Endodermal cell (in vitro differentiated cells): ENCODE results near the gene GJC2. TPM values are rescaled to one million over a fixed set of nuclear protein-coding genes. Genes with fewer than 3 reads are reported as not detected.

ENCODE experiments used
- DNase-seq: peaks from one replicate; pipeline ENCODE4 v3.0.0-alpha.2; 2017
- H3K27ac ChIP-seq: 2 replicates; pipeline ENCODE4 v1.5.1; 2013; ENCODE audit warnings: mild to moderate bottlenecking, low read depth, low read length, moderate library complexity
- H3K27me3 ChIP-seq: 2 replicates; pipeline ENCODE4 v1.6.1; 2013; ENCODE audit warnings: mild to moderate bottlenecking, low read length, moderate library complexity; ENCODE audit not compliant: insufficient read depth, control insufficient read depth, poor library complexity, severe bottlenecking
- H3K36me3 ChIP-seq: 2 replicates; pipeline ENCODE4 v1.7.0; 2013; ENCODE audit warnings: mild to moderate bottlenecking, low read length, moderate library complexity; ENCODE audit not compliant: control insufficient read depth, insufficient read depth
- H3K4me1 ChIP-seq: one replicate; pipeline ENCODE4 v1.7.0; 2013; ENCODE audit warnings: low read length; ENCODE audit not compliant: control insufficient read depth, insufficient read depth
- H3K4me3 ChIP-seq: 2 replicates; pipeline ENCODE4 v1.5.1; 2013; ENCODE audit warnings: mild to moderate bottlenecking, low read length, moderate library complexity
- H3K9ac ChIP-seq: 2 replicates; pipeline ENCODE4 v1.6.1; 2013; ENCODE audit warnings: mild to moderate bottlenecking, low read length, moderate library complexity; ENCODE audit not compliant: poor library complexity, severe bottlenecking; ENCODE audit errors: extremely low read depth
- H3K9me3 ChIP-seq: 2 replicates; pipeline ENCODE4 v1.6.1; 2013; ENCODE audit warnings: mild to moderate bottlenecking, low read length, moderate library complexity; ENCODE audit not compliant: control insufficient read depth
- H3K27ac Mint-ChIP-seq: 2 replicates; pipeline ENCODE4 v1.8.0; 2020; ENCODE audit warnings: mixed read lengths
- H3K27me3 Mint-ChIP-seq: 2 replicates; pipeline ENCODE4 v1.8.0; 2021; ENCODE audit warnings: mild to moderate bottlenecking, mixed read lengths; ENCODE audit not compliant: insufficient read depth
- H3K36me3 Mint-ChIP-seq: 2 replicates; pipeline ENCODE4 v1.8.0; 2020; ENCODE audit warnings: low read depth, mixed read lengths
- H3K4me1 Mint-ChIP-seq: 2 replicates; pipeline ENCODE4 v1.8.0; 2020; ENCODE audit warnings: mixed read lengths
- H3K4me3 Mint-ChIP-seq: 2 replicates; pipeline ENCODE4 v1.8.0; 2020; ENCODE audit warnings: mild to moderate bottlenecking, moderate library complexity, mixed read lengths
- H3K9me3 Mint-ChIP-seq: 2 replicates; pipeline ENCODE4 v1.8.0; 2020; ENCODE audit warnings: mild to moderate bottlenecking, mixed read lengths
- CTCF ChIP-seq: fragments of 200-600 bp; sonication (generic); conservative IDR thresholded peaks from 2 replicates; pipeline ENCODE4 v1.5.0; 2021; ENCODE audit warnings: antibody characterized with exemption, mild to moderate bottlenecking
- WGBS, 2 experiments: methylation state at CpG; one replicate each; pipeline versions ENCODE4 v1.1.5 to v1.1.7; 2013; ENCODE audit warnings: missing lambda C conversion rate in 2 of 2, mixed read lengths in 1 of 2; ENCODE audit not compliant: insufficient coverage in 1 of 2, insufficient read length in 1 of 2; 5-methylcytosine and 5-hydroxymethylcytosine counted together
- total RNA-seq, 2 donors: library from RNA; stranded (reverse); fragmentation: NEBNext Ultra II Directional in 1 of 2; extraction: Animal tissue kit (Norgen Biotek cat#: 25700) in 1 of 2; gene quantifications; 2 replicates in 1 of 2; 3 replicates in 1 of 2; pipeline ENCODE4 v1.2.1, GENCODE V29; 2021

GJC2 gene
- total RNA-seq, 2 donors from 2014 or later, result 0.53 to 0.60 TPM

GRCh38 chr1:228175316-228176023 is 25.7 kb downstream of the GJC2 start:
- H3K27ac ChIP-seq, result no peak overlapping the region

GRCh38 chr1:228176024-228176395 is 26.3 kb downstream of the GJC2 start:
- Mint-ChIP-seq H3K36me3 (no peaks in the 10 kb centered on the region), H3K4me3 (no peak overlapping the region), H3K9me3 (no peaks in the 10 kb centered on the region), H3K27ac (no peak overlapping the region), H3K4me1 (no peaks in the 10 kb centered on the region), H3K27me3 (no peaks in the 10 kb centered on the region)
- Histone ChIP-seq H3K36me3 (no peaks in the 10 kb centered on the region), H3K27ac (no peak overlapping the region), H3K9me3 (no peaks in the 10 kb centered on the region), H3K4me1 (no peaks in the 10 kb centered on the region), H3K4me3 (no peak overlapping the region), H3K9ac (no peak overlapping the region), H3K27me3 (no peaks in the 10 kb centered on the region)
- no peak for DNase-seq
- WGBS, 2 experiments, result 95 to 100% methylated on average over 2 to 4 of the region's 4 CpGs
- TF ChIP-seq CTCF, result no peak

More at GRCh38 chr1:228175316-228176023, 25.7 kb downstream of the GJC2 start:
- WGBS, 2 experiments, result 94 to 98% methylated on average over 16 to 18 of the region's 18 CpGs
- Histone ChIP-seq H3K36me3 (no peaks in the 10 kb centered on the region), H3K9ac (no peak overlapping the region), H3K4me3 (no peak overlapping the region), H3K4me1 (no peaks in the 10 kb centered on the region), H3K27me3 (no peaks in the 10 kb centered on the region), H3K9me3 (no peaks in the 10 kb centered on the region)
- no peak for TF ChIP-seq CTCF
- H3K9me3 Mint-ChIP-seq, result no peaks in the 10 kb centered on the region
- H3K27ac Mint-ChIP-seq, result no peak overlapping the region
- H3K4me3 Mint-ChIP-seq, result no peak overlapping the region
- no peak for DNase-seq
- no peaks in the 10 kb centered on the region for H3K27me3 Mint-ChIP-seq
- no peaks in the 10 kb centered on the region for H3K4me1 Mint-ChIP-seq
- H3K36me3 Mint-ChIP-seq, result no peaks in the 10 kb centered on the region

GRCh38 chr1:228176461-228177182 is 26.9 kb downstream of the GJC2 start:
- Histone ChIP-seq H3K4me1 (no peaks in the 10 kb centered on the region), H3K27ac (no peak overlapping the region), H3K9me3 (no peaks in the 10 kb centered on the region), H3K4me3 (no peak overlapping the region), H3K36me3 (no peaks in the 10 kb centered on the region), H3K9ac (no peak overlapping the region), H3K27me3 (no peaks in the 10 kb centered on the region)
- 91 to 96% methylated on average over 15 to 19 of the region's 19 CpGs for WGBS, 2 experiments
- no peaks in the 10 kb centered on the region for H3K9me3 Mint-ChIP-seq
- no peak overlapping the region for H3K27ac Mint-ChIP-seq
- no peaks in the 10 kb centered on the region for H3K36me3 Mint-ChIP-seq
- no peak overlapping the region for H3K4me3 Mint-ChIP-seq
- no peaks in the 10 kb centered on the region for H3K27me3 Mint-ChIP-seq
- H3K4me1 Mint-ChIP-seq, result no peaks in the 10 kb centered on the region
- DNase-seq, result no peak
- TF ChIP-seq CTCF, result no peak
